Mesothelial cell of epicardium (in vitro differentiated cells): ENCODE results near the gene FNBP1L. TPM values are rescaled to one million over a fixed set of nuclear protein-coding genes. Genes with fewer than 3 reads are reported as not detected.

ENCODE experiments used
- DNase-seq, 2 experiments: peaks; one replicate each; pipeline ENCODE4 v3.0.0; 2021; ENCODE audit warnings: low spot score in 2 of 2; ENCODE audit not compliant: unreplicated experiment in 2 of 2
- H3K27ac Mint-ChIP-seq: 2 replicates; pipeline ENCODE4 v1.8.0; 2021; ENCODE audit warnings: mixed read lengths
- H3K27me3 Mint-ChIP-seq: 2 replicates; pipeline ENCODE4 v1.8.0; 2021; ENCODE audit warnings: low read depth, mixed read lengths
- H3K36me3 Mint-ChIP-seq: 2 replicates; pipeline ENCODE4 v1.8.0; 2021; ENCODE audit warnings: mixed read lengths
- H3K4me1 Mint-ChIP-seq: 2 replicates; pipeline ENCODE4 v1.8.0; 2021; ENCODE audit warnings: mixed read lengths
- H3K4me3 Mint-ChIP-seq: 2 replicates; pipeline ENCODE4 v1.8.0; 2021; ENCODE audit warnings: mild to moderate bottlenecking, moderate library complexity, mixed read lengths
- H3K9me3 Mint-ChIP-seq: 2 replicates; pipeline ENCODE4 v1.8.0; 2021; ENCODE audit warnings: mixed read lengths
- total RNA-seq: library from RNA; stranded (reverse); gene quantifications from 3 replicates; pipeline ENCODE4 v1.2.1, GENCODE V29; 2021
- TF ChIP-seq, protein P1 (sequence below): fragments of 200-600 bp; sonication (generic); IDR thresholded peaks from one replicate; pipeline ENCODE4 v1.5.0; 2021; ENCODE audit warnings: antibody characterized with exemption; ENCODE audit not compliant: unreplicated experiment

Gene FNBP1L
- total RNA-seq, 1 donor from 2014 or later = 73.7 TPM

DNA sequence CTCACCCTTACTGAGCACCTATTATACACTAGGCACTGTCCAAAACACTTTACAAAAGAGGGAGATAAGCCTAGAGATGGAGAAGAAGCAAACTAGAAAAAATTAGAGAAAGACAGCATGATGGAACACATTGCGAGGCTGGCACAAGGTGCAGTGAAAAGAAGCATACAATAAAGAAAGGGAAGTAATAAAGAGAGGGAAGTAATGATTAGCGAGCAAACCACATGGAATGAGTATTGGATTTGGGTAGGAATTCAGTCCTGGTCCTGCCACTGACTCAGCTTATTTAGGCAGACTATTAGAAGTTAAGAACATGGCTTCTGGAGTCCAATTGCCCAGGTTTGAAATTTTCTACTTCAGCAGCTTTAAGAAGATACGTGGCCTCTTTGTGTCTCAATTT is 32.6 kb upstream of the FNBP1L start:
- Mint-ChIP-seq H3K27me3 (no peaks in the 10 kb centered on the region), H3K27ac (no peak overlapping the region), H3K4me3 (no peak overlapping the region), H3K4me1 (no peaks in the 10 kb centered on the region), H3K9me3 (peaks cover 7% of the 10 kb centered on the region), H3K36me3 (no peaks in the 10 kb centered on the region)
- TF ChIP-seq, protein P1, sequence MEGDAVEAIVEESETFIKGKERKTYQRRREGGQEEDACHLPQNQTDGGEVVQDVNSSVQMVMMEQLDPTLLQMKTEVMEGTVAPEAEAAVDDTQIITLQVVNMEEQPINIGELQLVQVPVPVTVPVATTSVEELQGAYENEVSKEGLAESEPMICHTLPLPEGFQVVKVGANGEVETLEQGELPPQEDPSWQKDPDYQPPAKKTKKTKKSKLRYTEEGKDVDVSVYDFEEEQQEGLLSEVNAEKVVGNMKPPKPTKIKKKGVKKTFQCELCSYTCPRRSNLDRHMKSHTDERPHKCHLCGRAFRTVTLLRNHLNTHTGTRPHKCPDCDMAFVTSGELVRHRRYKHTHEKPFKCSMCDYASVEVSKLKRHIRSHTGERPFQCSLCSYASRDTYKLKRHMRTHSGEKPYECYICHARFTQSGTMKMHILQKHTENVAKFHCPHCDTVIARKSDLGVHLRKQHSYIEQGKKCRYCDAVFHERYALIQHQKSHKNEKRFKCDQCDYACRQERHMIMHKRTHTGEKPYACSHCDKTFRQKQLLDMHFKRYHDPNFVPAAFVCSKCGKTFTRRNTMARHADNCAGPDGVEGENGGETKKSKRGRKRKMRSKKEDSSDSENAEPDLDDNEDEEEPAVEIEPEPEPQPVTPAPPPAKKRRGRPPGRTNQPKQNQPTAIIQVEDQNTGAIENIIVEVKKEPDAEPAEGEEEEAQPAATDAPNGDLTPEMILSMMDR = no peak
- DNase-seq = no peak

GRCh38 chr1:93416183-93416582 is 31.7 kb upstream of the FNBP1L start:
- Mint-ChIP-seq H3K27ac (no peak overlapping the region), H3K27me3 (no peaks in the 10 kb centered on the region), H3K4me3 (no peak overlapping the region), H3K9me3 (peaks cover 7% of the 10 kb centered on the region), H3K4me1 (no peaks in the 10 kb centered on the region), H3K36me3 (no peaks in the 10 kb centered on the region)
- TF ChIP-seq, protein P1 = no peak
- DNase-seq = no peak

DNA sequence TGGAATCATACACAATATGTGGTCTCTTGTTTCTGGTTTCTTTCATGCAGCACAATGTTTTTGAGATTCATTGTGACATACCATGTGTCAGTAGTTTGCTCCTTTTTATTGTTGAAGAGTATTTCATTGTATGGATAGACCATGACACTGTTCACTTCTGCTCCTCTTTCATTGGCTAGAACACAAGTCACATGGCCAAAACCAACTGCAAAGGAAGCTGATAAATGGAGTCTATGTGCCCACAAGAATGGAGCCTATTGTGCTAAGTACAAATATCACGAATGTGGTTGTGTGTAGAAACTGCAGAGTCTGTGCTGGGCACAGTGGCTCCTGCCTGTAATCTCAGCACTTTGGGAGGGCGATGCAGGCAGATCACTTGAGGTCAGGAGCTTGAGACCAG is 28.6 kb upstream of the FNBP1L start:
- no peak overlapping the region for H3K4me3 Mint-ChIP-seq
- no peaks in the 10 kb centered on the region for H3K4me1 Mint-ChIP-seq

GRCh38 chr1:93420400-93420799 is 27.5 kb upstream of the FNBP1L start:
- DNase-seq = no peak
- H3K27me3 Mint-ChIP-seq = no peaks in the 10 kb centered on the region
- no peaks in the 10 kb centered on the region for H3K36me3 Mint-ChIP-seq
- H3K4me3 Mint-ChIP-seq = no peak overlapping the region
- H3K27ac Mint-ChIP-seq = no peak overlapping the region
- peaks cover 7% of the 10 kb centered on the region for H3K9me3 Mint-ChIP-seq
- no peaks in the 10 kb centered on the region for H3K4me1 Mint-ChIP-seq
- TF ChIP-seq, protein P1 = no peak

More for the DNA sequence above, 28.6 kb upstream of the FNBP1L start:
- H3K36me3 Mint-ChIP-seq = no peaks in the 10 kb centered on the region
- TF ChIP-seq, protein P1 = no peak
- H3K9me3 Mint-ChIP-seq = peaks cover 7% of the 10 kb centered on the region
- no peak overlapping the region for H3K27ac Mint-ChIP-seq
- no peaks in the 10 kb centered on the region for H3K27me3 Mint-ChIP-seq
- DNase-seq = no peak

- Mint-ChIP-seq H3K9me3 (no peaks in the 10 kb centered on the region), H3K4me1 (peaks cover 5% of the 10 kb centered on the region), H3K27ac (no peak overlapping the region), H3K36me3 (no peaks in the 10 kb centered on the region), H3K27me3 (no peaks in the 10 kb centered on the region), H3K4me3 (no peak overlapping the region)
- TF ChIP-seq, protein P1 = no peak
- no peak for DNase-seq
Observed at GRCh38 chr1:93426181-93426580, 21.7 kb upstream of the FNBP1L start.

- Mint-ChIP-seq H3K36me3 (no peaks in the 10 kb centered on the region), H3K4me1 (peaks cover 5% of the 10 kb centered on the region), H3K27ac (no peak overlapping the region), H3K27me3 (no peaks in the 10 kb centered on the region), H3K9me3 (no peaks in the 10 kb centered on the region), H3K4me3 (no peak overlapping the region)
- DNase-seq = no peak
- TF ChIP-seq, protein P1 = no peak
Observed at GRCh38 chr1:93427656-93428055, 20.3 kb upstream of the FNBP1L start.
